SK-N-SH (cell line): ENCODE measurements around the gene MLLT10.

Source experiments
- CHD2 ChIP-seq: fragments of 150-350 bp; IDR thresholded peaks from 2 replicates; pipeline ENCODE4 v1.6.1; 2018; ENCODE audit warnings: low read length; ENCODE audit not compliant: partially characterized antibody
- CTCF ChIP-seq: fragments of 200-600 bp; sonication (generic); IDR thresholded peaks from 2 replicates; pipeline ENCODE4 v1.6.1; 2017; ENCODE audit warnings: antibody characterized with exemption, mild to moderate bottlenecking, moderate library complexity
- EP300 ChIP-seq, 2 experiments: IDR thresholded peaks; 2 replicates each; pipeline versions ENCODE4 v1.4.0 to v1.6.1; 2012; ENCODE audit warnings: borderline replicate concordance in 1 of 2, low read depth in 1 of 2, low read length in 1 of 2
- FOSL2 ChIP-seq: IDR thresholded peaks from 2 replicates; pipeline ENCODE4 v1.4.0; 2012; ENCODE audit warnings: low read depth, mild to moderate bottlenecking, moderate library complexity, borderline replicate concordance
- GABPA ChIP-seq: IDR thresholded peaks from 2 replicates; pipeline ENCODE4 v1.4.0; 2012; ENCODE audit warnings: low read depth, mild to moderate bottlenecking
- POLR2AphosphoS5 ChIP-seq: IDR thresholded peaks from 2 replicates; pipeline ENCODE4 v1.6.1; 2012; ENCODE audit warnings: low read depth, low read length
- RCOR1 ChIP-seq: fragments of 150-350 bp; IDR thresholded peaks from 2 replicates; pipeline ENCODE4 v1.6.1; 2017; ENCODE audit warnings: antibody characterized with exemption, low read length
- USF2 ChIP-seq: fragments of 150-350 bp; IDR thresholded peaks from 2 replicates; pipeline ENCODE4 v1.6.1; 2017; ENCODE audit warnings: antibody characterized with exemption, low read length, low read depth, borderline replicate concordance
- TF ChIP-seq, protein P1 (sequence below): IDR thresholded peaks from 2 replicates; pipeline ENCODE4 v1.4.0; 2012; ENCODE audit warnings: low read depth, borderline replicate concordance
- TF ChIP-seq, protein P2 (sequence below): IDR thresholded peaks from 2 replicates; pipeline ENCODE4 v1.4.0; 2012; ENCODE audit warnings: low read depth

- TF ChIP-seq CTCF (no peak), USF2 (no peak), CHD2 (no peak), GABPA (no peak), FOSL2 (no peak), RCOR1 (no peak), POLR2AphosphoS5 (no peak), EP300 (IDR thresholded peaks at IDR 0.05; ENCODE audit: borderline replicate concordance in 1 of 2, low read depth in 1 of 2, low read length in 1 of 2) (no peak)
- TF ChIP-seq, protein P1, sequence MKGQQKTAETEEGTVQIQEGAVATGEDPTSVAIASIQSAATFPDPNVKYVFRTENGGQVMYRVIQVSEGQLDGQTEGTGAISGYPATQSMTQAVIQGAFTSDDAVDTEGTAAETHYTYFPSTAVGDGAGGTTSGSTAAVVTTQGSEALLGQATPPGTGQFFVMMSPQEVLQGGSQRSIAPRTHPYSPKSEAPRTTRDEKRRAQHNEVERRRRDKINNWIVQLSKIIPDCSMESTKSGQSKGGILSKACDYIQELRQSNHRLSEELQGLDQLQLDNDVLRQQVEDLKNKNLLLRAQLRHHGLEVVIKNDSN, result no peak
- TF ChIP-seq, protein P2, sequence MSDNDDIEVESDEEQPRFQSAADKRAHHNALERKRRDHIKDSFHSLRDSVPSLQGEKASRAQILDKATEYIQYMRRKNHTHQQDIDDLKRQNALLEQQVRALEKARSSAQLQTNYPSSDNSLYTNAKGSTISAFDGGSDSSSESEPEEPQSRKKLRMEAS, result no peak
These were observed 5.6 kb upstream of the MLLT10 start for GRCh38 chr10:21528236-21529031.
